PC-3 (cell line): ENCODE results near the gene PCMT1. TPM values are rescaled to one million over a fixed set of nuclear protein-coding genes. Genes with fewer than 3 reads are reported as not detected.

Source experiments
- ATAC-seq: fragments of 200-7000 bp; cut with Tn5 transposase; 2 replicates; pipeline ENCODE4 v1.9.1; 2020; ENCODE audit warnings: mild to moderate bottlenecking, moderate library complexity
- BruUV-seq: library from RNA; stranded (reverse); fragments of 400-500 nt; replicated peaks from 2 replicates; lab custom pipeline; 2021; lab: Mats Ljungman, UMichigan
- CTCF ChIA-PET: fragments of 300-600 bp; sonication (Branson Sonifier 250); formaldehyde crosslinking; loops from one replicate; lab custom pipeline; 2022; ENCODE audit warnings: antibody characterized with exemption; lab: Charles Lee
- POLR2A ChIA-PET: fragments of 300-600 bp; sonication (Branson Sonifier 250); formaldehyde crosslinking; loops from one replicate; lab custom pipeline; 2022; ENCODE audit warnings: antibody characterized with exemption; ENCODE audit not compliant: unreplicated experiment; lab: Charles Lee
- DNase-seq: peaks from one replicate; pipeline ENCODE4 v3.0.0-alpha.2; 2015
- H2AFZ ChIP-seq: fragments of 300-600 bp; sonication (generic); 2 replicates; pipeline ENCODE4 v1.6.0; 2016; ENCODE audit warnings: antibody characterized with exemption, low read length
- H3F3A ChIP-seq: fragments of 300-600 bp; sonication (generic); one replicate; pipeline ENCODE4 v1.6.0; 2017; ENCODE audit warnings: antibody characterized with exemption, low read length, control low read depth, mild to moderate bottlenecking; ENCODE audit not compliant: unreplicated experiment
- H3K27ac ChIP-seq: fragments of 300-600 bp; sonication (generic); 2 replicates; pipeline ENCODE4 v1.5.1; 2016; ENCODE audit warnings: mild to moderate bottlenecking, low read length
- H3K27me3 ChIP-seq: fragments of 300-600 bp; sonication (generic); 2 replicates; pipeline ENCODE4 v1.6.1; 2016; ENCODE audit warnings: low read length, mixed read lengths
- H3K36me3 ChIP-seq: fragments of 300-600 bp; sonication (generic); 2 replicates; pipeline ENCODE4 v1.6.1; 2016; ENCODE audit warnings: low read depth, mixed run types, low read length, mixed read lengths
- H3K4me1 ChIP-seq: fragments of 300-600 bp; sonication (generic); 2 replicates; pipeline ENCODE4 v1.5.1; 2016; ENCODE audit warnings: low read length; ENCODE audit not compliant: insufficient read depth
- H3K4me2 ChIP-seq: fragments of 300-600 bp; sonication (generic); 2 replicates; pipeline ENCODE4 v1.6.0; 2016; ENCODE audit warnings: low read length
- H3K4me3 ChIP-seq: fragments of 300-600 bp; sonication (generic); 2 replicates; pipeline ENCODE4 v1.5.1; 2016; ENCODE audit warnings: mild to moderate bottlenecking, low read length, mixed read lengths
- H3K79me2 ChIP-seq: fragments of 300-600 bp; sonication (generic); 2 replicates; pipeline ENCODE4 v1.6.1; 2017; ENCODE audit warnings: low read length, mixed read lengths
- H3K9ac ChIP-seq: fragments of 300-600 bp; sonication (generic); 2 replicates; pipeline ENCODE4 v1.6.0; 2016; ENCODE audit warnings: mild to moderate bottlenecking, low read length
- H3K9me2 ChIP-seq: fragments of 300-600 bp; sonication (generic); replicated peaks from 2 replicates; pipeline ENCODE4 v1.6.1; 2016; ENCODE audit warnings: mixed run types, low read length, mixed read lengths
- H3K9me3 ChIP-seq: fragments of 300-600 bp; sonication (generic); 2 replicates; pipeline ENCODE4 v1.6.1; 2016; ENCODE audit warnings: low read length, mixed read lengths
- H4K20me1 ChIP-seq: fragments of 300-600 bp; sonication (generic); 2 replicates; pipeline ENCODE4 v1.6.1; 2016; ENCODE audit warnings: low read length, mixed read lengths
- CTCF ChIP-seq: fragments of 300-600 bp; sonication (generic); conservative IDR thresholded peaks from 2 replicates; pipeline ENCODE4 v1.5.1; 2017; ENCODE audit warnings: antibody characterized with exemption, low read depth, mild to moderate bottlenecking, low read length
- EZH2 ChIP-seq: fragments of 300-600 bp; sonication (generic); IDR thresholded peaks from one replicate; pipeline ENCODE4 v1.6.1; 2017; ENCODE audit warnings: antibody characterized with exemption, mild to moderate bottlenecking, low read length; ENCODE audit not compliant: unreplicated experiment
- EZH2phosphoT487 ChIP-seq: fragments of 300-600 bp; sonication (generic); IDR thresholded peaks from 2 replicates; pipeline ENCODE4 v1.6.1; 2018; ENCODE audit warnings: mild to moderate bottlenecking, antibody characterized with exemption, low read length, borderline replicate concordance
- intact Hi-C: fragments of 100-400 bp; cut with micrococcal nuclease; formaldehyde crosslinking; loops from 2 replicates; pipeline ENCODE4 v1.9.0; 2023
- total RNA-seq: library from RNA; depleted of rRNA; stranded (reverse); fragments of >200 nt; gene quantifications from 2 replicates; pipeline ENCODE4 v1.2.3, GENCODE V29; 2014

Gene PCMT1
- total RNA-seq, 1 experiment from 2014 or later = 122 TPM

- no peak overlapping the region for H3K4me3 ChIP-seq
- DNase-seq (no peak), ATAC-seq (no peak)
- H3K9me2 ChIP-seq = no peaks in the 10 kb centered on the region
- H3K4me2 ChIP-seq = no peak overlapping the region
- intact Hi-C loops = no loop called here
- ChIA-PET CTCF (no interaction called here), POLR2A (no interaction called here)
- H2AFZ ChIP-seq = no peak overlapping the region
- H3K27me3 ChIP-seq = no peaks in the 10 kb centered on the region
- H3K4me1 ChIP-seq = no peaks in the 10 kb centered on the region
- peaks cover 15% of the 10 kb centered on the region; the same call in 1 of the 2 replicates for H3K36me3 ChIP-seq
- H3K27ac ChIP-seq = no peak overlapping the region
- H4K20me1 ChIP-seq = no peaks in the 10 kb centered on the region
- H3K79me2 ChIP-seq = no peaks in the 10 kb centered on the region
- H3K9ac ChIP-seq = no peak overlapping the region
- TF ChIP-seq EZH2phosphoT487 = no peak
- TF ChIP-seq CTCF = no peak
- no peaks in the 10 kb centered on the region for H3K9me3 ChIP-seq
- no peaks in the 10 kb centered on the region for H3F3A ChIP-seq
- no TSS peak for BruUV-seq
These were observed 32.8 kb downstream of the PCMT1 start for GRCh38 chr6:149782337-149782736.

GRCh38 chr6:149783551-149783950 lies 34.0 kb downstream of the PCMT1 start:
- H3K36me3 ChIP-seq = peaks cover 15% of the 10 kb centered on the region; the same call in 1 of the 2 replicates

GRCh38 chr6:149806127-149806526 lies 56.6 kb downstream of the PCMT1 start:
- no peak for TF ChIP-seq CTCF
- TF ChIP-seq EZH2 = no peak
- no peak for TF ChIP-seq EZH2phosphoT487
- no peak overlapping the region for H3K27ac ChIP-seq
- no peaks in the 10 kb centered on the region for H3F3A ChIP-seq
- H3K79me2 ChIP-seq = no peaks in the 10 kb centered on the region
- H3K9ac ChIP-seq = no peak overlapping the region
- BruUV-seq = no TSS peak
- H3K9me2 ChIP-seq = no peaks in the 10 kb centered on the region
- H2AFZ ChIP-seq = no peak overlapping the region
- H3K36me3 ChIP-seq = no peaks in the 10 kb centered on the region
- ChIA-PET CTCF (no interaction called here), POLR2A (no interaction called here)
- H3K4me1 ChIP-seq = no peaks in the 10 kb centered on the region
- ATAC-seq = no peak
- no peaks in the 10 kb centered on the region for H3K9me3 ChIP-seq
- no peak overlapping the region for H3K4me3 ChIP-seq
- intact Hi-C loops = no loop called here
- no peaks in the 10 kb centered on the region for H3K27me3 ChIP-seq
- no peak overlapping the region for H3K4me2 ChIP-seq
- H4K20me1 ChIP-seq = no peaks in the 10 kb centered on the region
- no peak for DNase-seq

More at GRCh38 chr6:149783551-149783950, 34.0 kb downstream of the PCMT1 start:
- Histone ChIP-seq H3K9ac (no peak overlapping the region), H3K27ac (no peak overlapping the region), H3K4me3 (no peak overlapping the region), H3F3A (no peaks in the 10 kb centered on the region), H3K9me3 (no peaks in the 10 kb centered on the region), H3K4me2 (no peak overlapping the region), H4K20me1 (no peaks in the 10 kb centered on the region), H3K79me2 (0 out of 2 replicates have a peak, but pooled peaks cover 3% of the 10 kb centered on the region), H2AFZ (no peak overlapping the region), H3K27me3 (no peaks in the 10 kb centered on the region), H3K9me2 (no peaks in the 10 kb centered on the region), H3K4me1 (no peaks in the 10 kb centered on the region)
- ChIA-PET CTCF (no interaction called here), POLR2A (interaction anchor here (0.6 kb wide), 1 partner anchor 1668 kb away, joined by 14 read pairs; no protein-coding TSS in a partner anchor)
- BruUV-seq = no TSS peak
- intact Hi-C loops = no loop called here
- no peak for ATAC-seq
- TF ChIP-seq CTCF (no peak), EZH2phosphoT487 (no peak), EZH2 (no peak)
- no peak for DNase-seq
